HTR-8/SVneo (cell line): ENCODE results near the gene IFT80.
A peak's percentile ranks its signal among the peaks of the same experiment; 100 is the strongest.
"Not testable (repeated sequence)": the region's sequence is repeated elsewhere in the genome, so short reads cannot be mapped to it uniquely, and the experiment has no call there.

Experiments used
- DNase-seq: peaks from one replicate; pipeline ENCODE4 v3.0.0; 2011; ENCODE audit warnings: low spot score, mixed read lengths; ENCODE audit not compliant: insufficient read length
- FAIRE-seq: peaks from 2 replicates; lab custom pipeline; 2011; peaks lifted over from hg19 to GRCh38; lab: Jason Lieb, UNC

IFT80 gene

GRCh38 chr3:160370987-160371857, 27.8 kb downstream of the IFT80 start:
- DNase-seq: no peak
- no peak for FAIRE-seq

GRCh38 chr3:160369784-160370183, 29.2 kb downstream of the IFT80 start:
- DNase-seq (no peak), FAIRE-seq (no peak)

DNA sequence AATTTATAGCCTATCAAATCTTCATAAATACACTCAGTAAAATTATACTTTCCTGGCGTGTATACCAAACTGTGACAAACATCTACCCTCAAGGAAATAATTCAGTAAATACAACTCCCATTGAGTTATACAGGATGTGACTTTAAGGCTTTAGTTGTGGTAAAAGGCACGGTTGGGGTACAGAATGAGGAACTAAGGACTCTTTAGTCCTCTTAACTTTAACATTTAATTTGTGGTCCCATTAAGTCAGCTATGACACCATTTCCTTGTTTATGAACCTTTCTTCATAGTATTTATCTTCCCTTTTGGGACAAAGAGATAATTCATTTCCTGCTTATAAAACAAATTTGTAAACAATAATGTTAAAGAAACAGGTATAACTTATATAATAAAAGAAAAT, 30.2 kb downstream of the IFT80 start:
- no peak for FAIRE-seq
- DNase-seq: no peak

- DNase-seq: no peak
- no peak for FAIRE-seq
These were observed 33.0 kb downstream of the IFT80 start for GRCh38 chr3:160365869-160366522.

GRCh38 chr3:160362896-160363295, 36.1 kb downstream of the IFT80 start:
- FAIRE-seq, DNase-seq: not testable (repeated sequence)

- DNase-seq (no peak), FAIRE-seq (no peak)
These were observed 43.2 kb downstream of the IFT80 start for GRCh38 chr3:160355826-160356225.

DNA sequence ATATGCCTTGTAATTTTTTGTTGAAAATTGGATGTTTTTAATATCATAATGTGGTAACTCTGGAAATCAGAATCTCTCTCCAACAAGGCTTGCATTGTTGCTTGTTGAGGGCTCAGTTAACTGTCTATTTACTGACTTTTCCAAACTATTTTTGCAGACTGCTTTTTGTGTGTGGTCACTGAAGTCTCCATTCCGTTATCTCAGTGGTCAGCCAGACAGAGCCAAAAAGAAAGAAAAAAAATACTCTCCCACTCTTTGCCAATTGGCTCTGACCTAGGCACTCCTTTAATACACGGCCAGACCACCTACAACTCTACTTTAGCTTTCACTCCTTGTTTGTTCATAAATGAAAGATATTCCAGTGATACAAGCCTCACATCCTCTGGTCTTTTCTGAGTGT, 52.5 kb downstream of the IFT80 start:
- DNase-seq (no peak), FAIRE-seq (no peak)

DNA sequence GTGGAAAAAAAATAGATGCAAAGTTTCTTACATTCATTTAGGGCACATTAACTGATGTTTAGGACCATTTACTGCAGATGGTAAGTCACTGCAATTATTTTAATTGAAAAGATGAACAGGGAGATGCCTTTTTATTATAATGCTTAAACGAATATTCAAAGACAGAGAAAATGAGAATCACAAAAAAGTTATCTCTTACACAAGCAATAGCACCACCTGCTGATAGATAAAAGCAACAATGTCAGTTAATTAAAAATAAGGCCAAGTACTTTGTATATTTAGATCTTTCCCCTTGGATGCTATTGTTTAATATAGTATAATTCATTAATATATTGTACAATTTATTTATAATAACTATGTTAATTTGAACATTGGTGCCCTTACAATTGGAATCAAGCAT, 55.9 kb downstream of the IFT80 start:
- FAIRE-seq: no peak
- DNase-seq: peak; percentile 7

GRCh38 chr3:160340351-160340750, 58.7 kb downstream of the IFT80 start:
- DNase-seq (no peak), FAIRE-seq (no peak)

DNA sequence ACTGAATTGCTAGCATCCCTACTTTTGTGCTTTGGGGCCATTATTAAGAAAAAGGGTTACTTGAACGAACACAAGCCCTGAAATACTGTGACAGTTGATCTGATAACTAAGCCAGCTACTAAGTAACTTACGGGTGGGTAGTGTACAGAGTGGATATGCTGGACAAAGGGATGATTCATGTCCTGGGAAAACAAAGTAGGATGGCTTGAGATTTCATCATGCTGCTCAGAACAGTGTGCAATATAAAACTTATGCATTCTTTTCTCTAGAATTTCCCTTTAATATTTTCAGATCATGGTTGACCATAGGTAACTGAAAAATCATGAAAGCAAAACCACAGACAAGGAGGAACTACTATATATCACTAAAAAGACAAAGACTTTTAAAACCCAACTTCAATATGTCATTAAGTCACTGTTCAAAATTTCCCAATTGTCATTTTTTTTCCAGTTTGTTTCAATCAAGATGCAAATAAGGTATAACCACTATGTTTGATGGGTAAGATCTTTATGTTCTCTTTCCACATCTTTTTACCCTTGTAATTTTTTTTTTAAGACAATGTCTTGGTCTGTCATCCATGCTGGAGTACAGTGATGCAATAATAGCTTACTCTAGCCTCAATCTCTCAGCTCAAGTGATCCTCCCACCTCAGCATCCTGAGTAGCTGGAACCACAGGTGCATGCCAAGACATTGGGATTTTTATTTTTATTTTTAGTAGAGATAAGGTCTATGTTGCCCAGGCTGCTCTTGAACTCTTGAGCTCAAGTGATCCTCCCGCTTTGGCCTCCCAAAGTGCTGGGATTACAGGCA, 67.7 kb downstream of the IFT80 start:
- FAIRE-seq (no peak), DNase-seq (peak; percentile 3)

DNA sequence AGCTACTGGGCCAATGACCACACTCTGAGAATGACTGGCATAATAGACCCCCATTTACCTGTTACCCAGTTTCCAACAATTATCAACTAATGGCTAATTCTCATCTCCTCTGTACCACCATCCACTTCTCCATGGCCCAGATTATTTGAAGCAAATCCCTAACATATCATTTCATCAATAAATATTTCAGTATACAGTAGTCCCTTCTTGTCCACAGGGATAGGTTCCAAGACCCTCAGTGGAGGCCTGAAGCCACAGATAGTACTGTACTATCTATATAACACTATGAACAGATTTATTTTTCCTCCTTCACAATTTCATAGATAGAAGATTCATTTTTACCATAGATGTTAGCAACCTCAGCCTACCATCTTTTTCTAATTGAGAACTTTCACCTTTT, 68.3 kb downstream of the IFT80 start:
- FAIRE-seq: no peak
- no peak for DNase-seq

DNA sequence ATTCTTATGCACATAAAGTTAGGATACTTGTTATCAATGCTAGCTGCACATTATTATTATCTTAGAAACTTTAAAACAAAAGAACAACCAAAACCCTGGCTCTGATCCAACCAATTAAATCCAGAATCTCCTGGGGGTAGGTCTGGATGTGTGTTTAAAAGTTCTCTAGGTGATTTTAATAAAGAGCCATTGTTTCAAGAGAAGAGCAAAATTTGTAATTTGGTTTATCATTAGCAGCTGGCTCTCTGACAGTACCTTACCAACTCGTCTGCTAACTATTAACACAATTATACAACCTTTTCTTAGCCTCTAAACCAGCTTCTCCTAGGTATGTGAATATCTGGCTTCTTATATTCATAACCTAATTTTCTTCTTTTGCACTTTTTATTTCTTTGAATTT, 68.9 kb downstream of the IFT80 start:
- DNase-seq: no peak
- FAIRE-seq: no peak

DNA sequence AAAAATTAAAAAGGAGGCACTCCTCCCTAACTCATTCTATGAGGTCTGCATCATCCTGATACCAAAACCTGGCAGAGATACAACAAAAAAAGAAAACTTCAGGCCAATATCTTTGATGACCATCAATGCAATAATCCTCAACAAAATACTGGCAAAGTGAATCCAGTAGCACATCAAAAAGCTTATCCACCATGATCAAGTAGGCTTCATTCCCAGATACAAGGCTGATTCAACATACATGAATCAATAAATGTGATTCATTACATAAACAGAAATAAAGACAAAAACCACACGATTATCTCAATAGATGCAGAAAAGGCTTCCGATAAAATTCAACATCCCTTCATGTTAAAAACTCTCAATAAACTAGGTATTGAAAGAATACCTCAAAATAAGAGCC, 72.7 kb downstream of the IFT80 start:
- FAIRE-seq, DNase-seq: not testable (repeated sequence)

GRCh38 chr3:160321821-160322220, 77.2 kb downstream of the IFT80 start:
- not testable (repeated sequence) for FAIRE-seq, DNase-seq

DNA sequence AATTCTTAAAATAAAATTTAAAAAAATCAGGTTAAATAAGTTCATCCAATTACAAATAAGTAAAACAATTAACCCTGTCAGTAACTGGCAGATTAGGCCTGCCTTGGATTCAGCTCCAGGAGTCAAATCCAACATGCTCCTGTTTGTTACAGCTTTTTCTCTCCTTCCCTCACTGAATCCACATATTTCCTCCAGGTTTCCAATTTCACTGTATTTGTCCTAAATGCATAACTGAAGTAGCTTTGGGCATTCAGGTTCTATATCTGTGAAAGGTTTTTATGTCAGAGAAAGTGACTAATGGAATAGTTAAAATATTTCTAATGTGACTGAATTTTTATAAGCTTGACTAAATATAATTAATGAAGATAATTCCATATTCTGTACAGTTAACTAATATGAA, 79.7 kb downstream of the IFT80 start:
- DNase-seq (no peak), FAIRE-seq (no peak)

- FAIRE-seq (no peak), DNase-seq (no peak)
These were observed 84.0 kb downstream of the IFT80 start for GRCh38 chr3:160314995-160315394.

GRCh38 chr3:160312014-160312624, 86.9 kb downstream of the IFT80 start:
- DNase-seq (no peak), FAIRE-seq (no peak)

- FAIRE-seq (no peak), DNase-seq (no peak)
These were observed 96.2 kb downstream of the IFT80 start for GRCh38 chr3:160302806-160303205.

- DNase-seq: no peak
These were observed 102.4 kb downstream of the IFT80 start for GRCh38 chr3:160296591-160296990.

GRCh38 chr3:160291909-160292299, 107.1 kb downstream of the IFT80 start:
- FAIRE-seq: no peak
- no peak for DNase-seq

More at GRCh38 chr3:160296591-160296990, 102.4 kb downstream of the IFT80 start:
- no peak for FAIRE-seq
